Loucy (cell line): Measurements from ENCODE around the gene RPL10.
"Not testable (repeated sequence)": the region's sequence is repeated elsewhere in the genome, so short reads cannot be mapped to it uniquely, and the experiment has no call there.

Experiments
- H2AFZ ChIP-seq: fragments of 200-600 bp; sonication (generic); 2 replicates; pipeline ENCODE4 v1.6.0; 2016; ENCODE audit warnings: antibody characterized with exemption, mild to moderate bottlenecking, low read length, moderate library complexity
- H3F3A ChIP-seq: fragments of 200-600 bp; 2 replicates; pipeline ENCODE4 v1.6.0; 2016; ENCODE audit warnings: antibody characterized with exemption, low read depth, mild to moderate bottlenecking
- H3K27me3 ChIP-seq: fragments of 200-600 bp; sonication (generic); 2 replicates; pipeline ENCODE4 v1.6.1; 2014; ENCODE audit warnings: low read length, mild to moderate bottlenecking; ENCODE audit not compliant: insufficient read depth, poor library complexity, severe bottlenecking
- H3K36me3 ChIP-seq: fragments of 200-600 bp; sonication (generic); 2 replicates; pipeline ENCODE4 v1.6.1; 2016; ENCODE audit warnings: low read length; ENCODE audit not compliant: insufficient read depth
- H3K4me1 ChIP-seq: fragments of 200-600 bp; sonication (generic); 2 replicates; pipeline ENCODE4 v1.5.1; 2014; ENCODE audit warnings: low read length, mild to moderate bottlenecking; ENCODE audit not compliant: insufficient read depth, poor library complexity, severe bottlenecking
- H3K4me2 ChIP-seq: fragments of 200-600 bp; sonication (generic); 2 replicates; pipeline ENCODE4 v1.6.0; 2014; ENCODE audit warnings: antibody characterized with exemption, low read length, low read depth, mild to moderate bottlenecking; ENCODE audit not compliant: poor library complexity, severe bottlenecking
- H3K4me3 ChIP-seq: fragments of 200-600 bp; sonication (generic); 2 replicates; pipeline ENCODE4 v1.5.1; 2014; ENCODE audit warnings: low read length, mild to moderate bottlenecking, mixed read lengths; ENCODE audit not compliant: poor library complexity, severe bottlenecking
- H3K79me2 ChIP-seq: fragments of 200-600 bp; sonication (generic); 2 replicates; pipeline ENCODE4 v1.6.1; 2014; ENCODE audit warnings: low read length; ENCODE audit not compliant: insufficient read depth
- H3K9ac ChIP-seq: fragments of 200-600 bp; sonication (generic); 2 replicates; pipeline ENCODE4 v1.6.0; 2014; ENCODE audit warnings: mild to moderate bottlenecking, low read depth, low read length, moderate library complexity; ENCODE audit not compliant: poor library complexity, severe bottlenecking
- H3K9me2 ChIP-seq: fragments of 200-600 bp; sonication (generic); replicated peaks from 2 replicates; pipeline ENCODE4 v1.6.1; 2016; ENCODE audit warnings: low read depth, low read length, mixed read lengths
- H3K9me3 ChIP-seq: fragments of 200-600 bp; sonication (generic); 2 replicates; pipeline ENCODE4 v1.6.1; 2014; ENCODE audit warnings: mild to moderate bottlenecking, antibody characterized with exemption, low read length, low read depth; ENCODE audit not compliant: insufficient read depth
- H4K20me1 ChIP-seq: fragments of 200-600 bp; sonication (generic); 2 replicates; pipeline ENCODE4 v1.6.0; 2014; ENCODE audit warnings: antibody characterized with exemption, low read length, mild to moderate bottlenecking; ENCODE audit not compliant: insufficient read depth, poor library complexity, severe bottlenecking
- EZH2phosphoT487 ChIP-seq: fragments of 200-600 bp; IDR thresholded peaks from 2 replicates; pipeline ENCODE4 v1.6.1; 2018; ENCODE audit warnings: antibody characterized with exemption, mild to moderate bottlenecking, moderate library complexity, borderline replicate concordance
- TF ChIP-seq, protein P1 (sequence below): fragments of 200-600 bp; sonication (generic); conservative IDR thresholded peaks from 2 replicates; pipeline ENCODE4 v1.5.1; 2014; ENCODE audit warnings: mild to moderate bottlenecking, antibody characterized with exemption, low read length

The RPL10 gene

DNA sequence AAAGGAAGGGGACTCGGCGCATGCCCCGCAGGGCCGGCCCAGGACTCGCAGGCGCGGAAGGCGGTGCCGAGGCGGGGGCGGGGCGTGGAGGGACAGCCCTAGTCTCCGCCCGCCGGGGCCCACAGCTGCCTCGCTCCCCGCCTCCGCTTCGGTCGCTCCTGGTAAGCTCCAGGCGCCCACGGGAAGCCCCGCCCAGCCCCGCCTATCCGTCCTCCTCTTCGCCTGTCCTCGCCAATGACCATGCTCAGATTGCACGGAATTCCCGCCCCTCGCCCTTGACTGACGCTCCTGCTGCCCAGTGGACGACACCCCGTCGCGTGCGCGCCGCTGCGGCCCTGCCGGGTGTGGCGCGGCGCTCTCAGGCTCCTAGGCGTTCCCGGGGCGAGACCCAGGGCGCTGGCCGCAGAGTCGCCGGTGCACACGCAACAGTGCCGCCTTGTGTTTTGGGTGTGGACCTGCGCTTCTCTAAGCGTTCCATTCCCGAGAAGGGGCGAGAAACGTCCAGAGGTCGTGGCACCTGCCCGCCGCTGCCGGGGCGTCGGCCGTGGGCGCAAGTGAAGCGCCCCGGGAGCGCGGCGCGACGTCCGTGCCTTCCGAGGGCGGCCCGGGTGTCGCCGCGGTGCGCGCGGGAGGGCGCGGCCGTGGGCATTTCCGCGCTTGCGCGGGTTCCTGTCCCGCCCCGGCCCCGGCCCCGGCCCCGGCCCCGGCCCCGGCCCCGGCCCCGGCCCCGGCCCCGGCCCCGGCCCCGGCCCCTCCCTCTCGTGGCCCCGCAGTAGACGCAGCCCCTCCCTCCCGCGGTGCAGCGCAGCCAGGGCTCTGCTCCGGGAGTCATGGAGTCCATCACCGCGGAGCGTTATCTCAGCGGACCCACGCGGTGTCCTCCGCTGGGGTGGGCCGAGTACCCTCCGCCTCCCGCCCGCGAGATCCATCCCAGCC, 8.1 kb upstream of the RPL10 start:
- H3K9ac ChIP-seq, H4K20me1 ChIP-seq, H3K36me3 ChIP-seq, H3K9me3 ChIP-seq, H3F3A ChIP-seq, H2AFZ ChIP-seq, H3K4me2 ChIP-seq, H3K4me1 ChIP-seq, H3K79me2 ChIP-seq, H3K4me3 ChIP-seq, H3K9me2 ChIP-seq, H3K27me3 ChIP-seq: not testable (repeated sequence)

DNA sequence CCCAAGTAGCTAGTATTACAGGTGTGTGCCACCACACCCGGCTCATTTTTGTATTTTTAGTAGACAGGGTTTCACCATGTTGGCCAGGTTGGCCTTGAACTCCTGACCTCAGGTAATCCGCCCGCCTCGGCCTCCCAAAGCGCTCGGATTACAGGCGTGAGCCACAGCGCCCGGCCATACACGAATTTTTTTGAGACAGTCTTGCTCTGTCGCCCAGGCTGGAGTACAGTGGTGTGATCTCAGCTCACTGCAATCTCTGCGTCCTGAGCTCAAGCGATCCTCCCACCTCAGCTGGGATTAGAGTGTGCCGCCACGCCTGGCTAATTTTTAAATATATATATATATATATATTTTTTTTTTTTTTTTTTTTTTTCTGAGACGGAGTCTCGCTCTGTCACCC, 1.8 kb upstream of the RPL10 start:
- Histone ChIP-seq H3K4me1 (peaks cover 13% of the 10 kb centered on the region), H3K79me2 (peaks cover 35% of the 10 kb centered on the region), H3K36me3 (peaks cover 21% of the 10 kb centered on the region; the same call in 1 of the 2 replicates), H4K20me1 (peaks cover 25% of the 10 kb centered on the region)
- H2AFZ ChIP-seq, H3K27me3 ChIP-seq, H3K9me2 ChIP-seq, H3K4me2 ChIP-seq, H3K9ac ChIP-seq, H3K4me3 ChIP-seq, H3F3A ChIP-seq, H3K9me3 ChIP-seq: not testable (repeated sequence)

DNA sequence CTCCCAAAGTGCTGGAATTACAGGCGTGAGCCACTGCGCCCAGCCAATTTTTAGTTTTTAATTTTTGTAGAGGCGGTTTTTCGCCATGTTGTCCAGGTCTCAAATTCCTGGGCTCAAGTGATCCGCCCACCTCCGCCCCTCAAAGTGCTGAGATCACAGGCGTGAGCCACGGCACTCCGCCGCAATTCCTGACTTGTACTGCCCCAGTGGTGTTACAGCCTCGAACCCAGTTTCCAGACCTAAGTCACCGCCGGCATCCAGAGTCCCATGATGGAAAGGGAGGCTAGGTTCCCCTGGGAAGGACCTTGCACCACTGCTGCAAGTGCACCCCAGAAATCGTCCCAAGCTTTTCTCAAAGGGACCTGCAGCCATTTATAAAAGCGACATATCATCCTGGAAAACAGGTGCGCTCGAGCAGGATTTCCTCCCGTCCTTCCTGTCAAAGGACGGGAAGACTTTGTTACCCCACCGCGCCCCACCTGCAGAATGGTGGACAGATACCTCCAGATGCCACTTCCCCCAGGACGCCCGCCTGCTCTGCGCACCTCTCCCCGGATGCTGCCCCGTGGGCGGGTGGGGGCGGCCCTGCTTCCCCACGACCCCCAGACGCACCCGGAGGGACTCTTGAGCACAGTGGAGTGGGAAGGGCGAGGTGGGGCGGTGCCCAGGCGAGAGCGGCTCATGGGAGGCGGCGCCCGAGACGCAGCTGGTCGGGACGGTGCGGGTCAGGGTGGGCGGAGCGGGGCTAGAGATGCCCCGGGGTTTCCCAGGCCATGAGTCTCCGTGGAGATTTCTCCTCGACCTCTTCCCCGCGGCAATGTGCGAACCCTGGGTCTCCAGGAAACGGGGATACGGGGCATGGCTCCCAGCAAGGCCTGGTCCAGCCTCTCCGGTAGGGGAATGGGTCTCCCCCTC, 947 bp upstream of the RPL10 start:
- H3K4me2 ChIP-seq, result peak overlapping the region; percentile 78
- no peaks in the 10 kb centered on the region for H3K9me2 ChIP-seq
- peak overlapping the region; percentile 100 for H3K9ac ChIP-seq
- H3K36me3 ChIP-seq, result peaks cover 21% of the 10 kb centered on the region; the same call in 1 of the 2 replicates
- peaks cover 25% of the 10 kb centered on the region for H4K20me1 ChIP-seq
- H3K79me2 ChIP-seq, result peaks cover 35% of the 10 kb centered on the region
- peak overlapping the region; percentile 93 for H3K4me3 ChIP-seq
- H3K4me1 ChIP-seq, result peaks cover 13% of the 10 kb centered on the region
- H3K27me3 ChIP-seq, result peaks cover 8% of the 10 kb centered on the region
- TF ChIP-seq, protein P1, sequence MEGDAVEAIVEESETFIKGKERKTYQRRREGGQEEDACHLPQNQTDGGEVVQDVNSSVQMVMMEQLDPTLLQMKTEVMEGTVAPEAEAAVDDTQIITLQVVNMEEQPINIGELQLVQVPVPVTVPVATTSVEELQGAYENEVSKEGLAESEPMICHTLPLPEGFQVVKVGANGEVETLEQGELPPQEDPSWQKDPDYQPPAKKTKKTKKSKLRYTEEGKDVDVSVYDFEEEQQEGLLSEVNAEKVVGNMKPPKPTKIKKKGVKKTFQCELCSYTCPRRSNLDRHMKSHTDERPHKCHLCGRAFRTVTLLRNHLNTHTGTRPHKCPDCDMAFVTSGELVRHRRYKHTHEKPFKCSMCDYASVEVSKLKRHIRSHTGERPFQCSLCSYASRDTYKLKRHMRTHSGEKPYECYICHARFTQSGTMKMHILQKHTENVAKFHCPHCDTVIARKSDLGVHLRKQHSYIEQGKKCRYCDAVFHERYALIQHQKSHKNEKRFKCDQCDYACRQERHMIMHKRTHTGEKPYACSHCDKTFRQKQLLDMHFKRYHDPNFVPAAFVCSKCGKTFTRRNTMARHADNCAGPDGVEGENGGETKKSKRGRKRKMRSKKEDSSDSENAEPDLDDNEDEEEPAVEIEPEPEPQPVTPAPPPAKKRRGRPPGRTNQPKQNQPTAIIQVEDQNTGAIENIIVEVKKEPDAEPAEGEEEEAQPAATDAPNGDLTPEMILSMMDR, result no peak
- TF ChIP-seq EZH2phosphoT487, result no peak
- H3F3A ChIP-seq, result no peaks in the 10 kb centered on the region; the same call in 1 of the 2 replicates
- H3K9me3 ChIP-seq, result no peaks in the 10 kb centered on the region
- H2AFZ ChIP-seq, result peak overlapping the region; percentile 80; the same call in 1 of the 2 replicates
